ENCODE data around the gene CTU1.
"Not testable (repeated sequence)": the region's sequence is repeated elsewhere in the genome, so short reads cannot be mapped to it uniquely, and the experiment has no call there.

- not testable (repeated sequence) for TF ChIP-seq POLR2AphosphoS5 (IDR thresholded peaks at IDR 0.05); CTCF (IDR thresholded peaks at IDR 0.05 in 8 of 11, conservative IDR thresholded peaks at IDR 0.05 in 3 of 11)
Measured at GRCh38 chr19:51142809-51143475, 34.7 kb upstream of the CTU1 start.
